SJCRH30 (cell line): ENCODE measurements around the gene OR52I2. TPM values are rescaled to one million over a fixed set of nuclear protein-coding genes. Genes with fewer than 3 reads are reported as not detected.

ENCODE experiments used
- DNase-seq, 2 experiments: peaks; one replicate each; pipeline ENCODE4 v3.0.0-alpha.2; 2015 to 2020
- H3K27ac ChIP-seq: fragments of 250-450 bp; sonication (Bioruptor Pico); 2 replicates; pipeline ENCODE4 v1.5.1; 2020; ENCODE audit warnings: mild to moderate bottlenecking, moderate library complexity
- H3K27me3 ChIP-seq: fragments of 250-450 bp; sonication (Bioruptor Pico); 2 replicates; pipeline ENCODE4 v1.5.1; 2020; ENCODE audit warnings: mild to moderate bottlenecking, moderate library complexity
- H3K36me3 ChIP-seq: fragments of 250-450 bp; sonication (Bioruptor Pico); 2 replicates; pipeline ENCODE4 v1.5.1; 2020; ENCODE audit warnings: mild to moderate bottlenecking, moderate library complexity
- H3K4me1 ChIP-seq: fragments of 250-450 bp; sonication (Bioruptor Pico); 2 replicates; pipeline ENCODE4 v1.5.1; 2020; ENCODE audit warnings: mild to moderate bottlenecking, moderate library complexity
- H3K4me3 ChIP-seq: fragments of 250-450 bp; sonication (Bioruptor Pico); 2 replicates; pipeline ENCODE4 v1.5.1; 2020; ENCODE audit warnings: mild to moderate bottlenecking, moderate library complexity
- H3K9me3 ChIP-seq: fragments of 250-450 bp; sonication (Bioruptor Pico); replicated peaks from 2 replicates; pipeline ENCODE4 v1.5.1; 2020; ENCODE audit warnings: mild to moderate bottlenecking, moderate library complexity
- total RNA-seq: library from RNA; depleted of rRNA; stranded (reverse); fragments of >200 nt; shearing (Covaris generic); gene quantifications from 2 replicates; pipeline ENCODE4 v1.2.3, GENCODE V29; 2014; rRNA removed

The OR52I2 gene
- total RNA-seq = not detected in 2 replicates

GRCh38 chr11:4581443-4581842, at the start of gene OR52I2:
Gene OR52I2 (plus strand): TSS chr11:4581743.
- H3K9me3 ChIP-seq = no peaks in the 10 kb centered on the region
- no peak for DNase-seq
- no peaks in the 10 kb centered on the region for H3K4me1 ChIP-seq
- no peak within 1 kb of the TSS for H3K4me3 ChIP-seq
- no peaks in the 10 kb centered on the region for H3K36me3 ChIP-seq
- H3K27me3 ChIP-seq = 0 out of 2 replicates have a peak, but pooled peaks cover 5% of the 10 kb centered on the region
- H3K27ac ChIP-seq = no peak within 1 kb of the TSS

DNA sequence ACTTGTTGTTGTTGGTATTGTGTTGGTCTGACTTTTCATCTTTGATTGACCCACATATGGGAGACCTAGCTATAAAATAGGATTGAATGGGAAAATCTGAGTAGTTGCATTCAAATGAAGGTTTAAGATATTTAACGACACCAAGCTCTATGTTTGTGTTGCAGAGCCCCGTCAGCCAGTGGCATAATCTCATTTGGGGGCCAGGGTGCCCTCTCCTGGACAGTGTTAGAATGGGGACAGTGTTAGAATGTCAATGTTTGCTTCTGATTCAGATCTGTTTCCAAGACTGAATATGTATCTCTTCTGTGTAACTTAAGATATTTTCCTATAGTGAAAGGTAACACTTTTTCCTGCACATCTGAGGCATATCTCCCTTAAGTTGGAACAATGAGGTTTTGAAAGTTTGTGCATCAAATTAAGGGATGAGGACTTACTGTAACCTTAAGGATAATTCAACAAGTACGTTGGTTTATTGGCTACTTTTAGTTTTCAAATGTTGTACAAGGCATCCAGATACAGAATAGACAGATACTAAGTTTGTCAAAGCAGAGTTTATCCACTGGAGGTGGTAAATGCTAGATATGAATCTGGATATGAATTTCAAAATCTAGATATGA, 41.8 kb upstream of the OR52I2 start:
- Histone ChIP-seq H3K4me1 (no peaks in the 10 kb centered on the region), H3K9me3 (no peaks in the 10 kb centered on the region), H3K36me3 (no peaks in the 10 kb centered on the region), H3K27ac (no peak overlapping the region), H3K4me3 (no peak overlapping the region), H3K27me3 (no peaks in the 10 kb centered on the region)
- DNase-seq = peak; percentile 11 to 57

- H3K36me3 ChIP-seq = no peaks in the 10 kb centered on the region
- no peaks in the 10 kb centered on the region for H3K27me3 ChIP-seq
- no peak overlapping the region for H3K27ac ChIP-seq
- H3K9me3 ChIP-seq = no peaks in the 10 kb centered on the region
- no peaks in the 10 kb centered on the region for H3K4me1 ChIP-seq
- no peak for DNase-seq
- no peak overlapping the region for H3K4me3 ChIP-seq
These were observed 40.5 kb upstream of the OR52I2 start for GRCh38 chr11:4541071-4541470.

- DNase-seq = no peak
- Histone ChIP-seq H3K4me3 (no peak overlapping the region), H3K27me3 (no peaks in the 10 kb centered on the region), H3K36me3 (no peaks in the 10 kb centered on the region), H3K4me1 (no peaks in the 10 kb centered on the region), H3K27ac (no peak overlapping the region), H3K9me3 (no peaks in the 10 kb centered on the region)
These were observed 38.0 kb upstream of the OR52I2 start for GRCh38 chr11:4543561-4543960.

- Histone ChIP-seq H3K27ac (no peak within 1 kb of the TSS), H3K27me3 (no peaks in the 10 kb centered on the region), H3K4me1 (no peaks in the 10 kb centered on the region), H3K9me3 (no peaks in the 10 kb centered on the region), H3K4me3 (no peak within 1 kb of the TSS), H3K36me3 (no peaks in the 10 kb centered on the region)
- DNase-seq = no peak
These were observed 36.7 kb upstream of the OR52I2 start, which contains the start of gene OR52M1 for GRCh38 chr11:4544891-4545290. Gene OR52M1 (plus strand): TSS chr11:4545191. CDS start chr11:4545191, 0 bp downstream.

GRCh38 chr11:4546878-4547277, 34.7 kb upstream of the OR52I2 start:
- Histone ChIP-seq H3K4me3 (no peak overlapping the region), H3K36me3 (no peaks in the 10 kb centered on the region), H3K27ac (no peak overlapping the region), H3K4me1 (no peaks in the 10 kb centered on the region), H3K27me3 (no peaks in the 10 kb centered on the region), H3K9me3 (no peaks in the 10 kb centered on the region)
- DNase-seq = no peak

DNA sequence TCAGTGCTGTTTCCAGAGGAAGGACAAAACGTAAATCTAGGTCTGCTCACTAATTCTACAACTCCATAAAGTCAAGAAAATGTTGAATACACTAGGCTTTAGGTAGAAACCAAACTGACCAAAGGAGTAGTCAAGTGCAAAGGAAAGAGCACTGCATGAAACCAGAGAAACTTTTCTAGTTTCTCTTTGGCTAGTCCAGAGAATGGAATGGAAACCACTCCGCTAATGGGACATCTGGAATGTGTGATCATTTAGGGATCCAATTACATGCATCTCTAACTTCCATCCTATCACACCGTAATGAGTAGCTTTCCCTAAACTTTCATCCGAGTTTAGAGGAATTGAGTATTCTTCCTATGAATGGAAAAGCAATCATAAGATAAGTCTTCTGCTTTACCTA, 34.1 kb upstream of the OR52I2 start:
- no peaks in the 10 kb centered on the region for H3K36me3 ChIP-seq
- no peak overlapping the region for H3K4me3 ChIP-seq
- no peak for DNase-seq
- H3K4me1 ChIP-seq = no peaks in the 10 kb centered on the region
- no peaks in the 10 kb centered on the region for H3K9me3 ChIP-seq
- no peak overlapping the region for H3K27ac ChIP-seq
- no peaks in the 10 kb centered on the region for H3K27me3 ChIP-seq

DNA sequence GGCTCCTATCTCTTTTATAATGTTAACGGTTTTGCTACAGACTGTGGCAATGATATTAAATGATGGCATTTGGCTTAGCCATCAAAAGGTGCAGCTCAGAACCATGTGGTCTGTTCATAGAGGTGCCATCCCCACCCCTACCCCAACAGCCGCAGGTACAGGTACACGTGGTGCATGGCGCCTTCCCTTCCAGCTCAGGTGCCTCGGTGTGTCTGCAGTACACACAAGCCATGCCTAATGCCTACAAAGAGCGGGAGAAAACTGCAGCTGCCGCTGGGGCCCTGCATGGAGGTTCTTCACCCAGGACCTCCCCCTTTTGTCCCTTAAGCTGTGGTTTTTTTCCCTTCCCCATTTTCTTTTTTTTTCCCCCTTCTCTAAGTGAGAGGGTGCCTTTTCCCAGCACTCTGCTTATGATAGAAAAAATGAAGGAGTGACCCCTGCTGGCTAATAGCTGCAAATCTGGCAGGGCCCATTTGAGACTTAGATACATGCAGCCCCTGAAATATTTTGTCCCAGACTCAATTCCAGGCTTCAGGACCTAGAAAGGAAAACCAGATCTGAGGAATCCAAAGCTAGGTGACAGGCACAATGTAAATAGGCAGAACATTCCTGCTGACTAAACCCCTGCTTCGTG, 30.1 kb upstream of the OR52I2 start:
- DNase-seq = peak in 1 of 2 experiments; percentile 26
- Histone ChIP-seq H3K9me3 (no peaks in the 10 kb centered on the region), H3K27ac (no peak overlapping the region), H3K4me1 (no peaks in the 10 kb centered on the region), H3K27me3 (no peaks in the 10 kb centered on the region), H3K36me3 (no peaks in the 10 kb centered on the region), H3K4me3 (no peak overlapping the region)

DNA sequence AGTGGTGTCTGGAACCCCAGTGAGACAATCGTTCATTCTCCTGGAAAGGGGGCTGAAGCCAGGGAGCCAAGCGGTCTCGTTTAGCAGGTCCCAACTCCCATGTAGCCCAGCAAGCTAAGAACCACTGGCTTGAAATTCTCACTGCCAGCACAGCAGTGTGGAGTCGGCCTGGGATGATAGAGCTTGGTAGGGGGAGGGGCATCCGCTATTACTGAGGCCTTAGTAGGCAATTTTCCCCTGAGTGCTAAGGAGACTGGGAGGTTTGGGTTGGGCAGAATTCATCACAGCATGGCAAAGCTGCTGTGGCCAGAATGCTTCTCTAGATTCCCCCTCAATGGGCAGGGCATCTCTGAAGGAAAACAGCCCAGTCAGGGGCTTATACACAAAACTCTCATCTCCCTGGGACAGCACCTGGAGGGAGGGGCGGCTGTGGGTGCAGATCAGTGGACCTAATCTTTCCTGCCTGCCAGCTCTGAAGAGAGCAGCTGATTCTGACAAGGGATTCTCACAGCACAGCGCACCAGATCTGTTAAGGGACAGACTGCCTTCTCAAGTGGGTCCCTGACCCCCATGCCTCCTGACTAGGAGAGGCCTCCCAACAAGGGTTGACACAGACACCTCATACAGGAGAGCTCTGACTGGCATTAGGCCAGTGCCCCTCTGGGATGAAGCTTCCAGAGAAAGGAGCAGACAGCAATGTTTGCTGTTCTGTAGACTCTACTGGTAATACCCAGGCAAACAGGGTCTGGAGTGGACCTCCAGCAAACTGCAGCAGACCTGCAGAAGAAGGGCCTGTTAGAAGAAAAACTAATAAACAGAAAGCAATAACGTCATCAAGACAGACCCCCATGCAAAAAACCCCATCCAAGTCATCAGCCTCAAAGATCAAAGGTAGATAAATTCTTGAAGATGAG, 21.8 kb upstream of the OR52I2 start:
- no peak for DNase-seq
- no peak overlapping the region for H3K4me3 ChIP-seq
- H3K9me3 ChIP-seq = no peaks in the 10 kb centered on the region
- no peaks in the 10 kb centered on the region for H3K27me3 ChIP-seq
- H3K36me3 ChIP-seq = no peaks in the 10 kb centered on the region
- H3K27ac ChIP-seq = no peak overlapping the region
- H3K4me1 ChIP-seq = no peaks in the 10 kb centered on the region

GRCh38 chr11:4560467-4560866, 21.1 kb upstream of the OR52I2 start:
- Histone ChIP-seq H3K4me3 (no peak overlapping the region), H3K27me3 (no peaks in the 10 kb centered on the region), H3K36me3 (no peaks in the 10 kb centered on the region), H3K9me3 (no peaks in the 10 kb centered on the region), H3K4me1 (no peaks in the 10 kb centered on the region), H3K27ac (no peak overlapping the region)
- DNase-seq = no peak

- Histone ChIP-seq H3K9me3 (no peaks in the 10 kb centered on the region), H3K27me3 (no peaks in the 10 kb centered on the region), H3K4me3 (no peak overlapping the region), H3K4me1 (no peaks in the 10 kb centered on the region), H3K36me3 (no peaks in the 10 kb centered on the region), H3K27ac (no peak overlapping the region)
- no peak for DNase-seq
These were observed 16.2 kb upstream of the OR52I2 start for GRCh38 chr11:4565371-4565770.

GRCh38 chr11:4569075-4569474, 12.5 kb upstream of the OR52I2 start:
- Histone ChIP-seq H3K4me3 (no peak overlapping the region), H3K9me3 (no peaks in the 10 kb centered on the region)
- DNase-seq = no peak

GRCh38 chr11:4576880-4577279, 4.7 kb upstream of the OR52I2 start:
- DNase-seq = no peak
- Histone ChIP-seq H3K27ac (no peak overlapping the region), H3K4me1 (no peaks in the 10 kb centered on the region), H3K36me3 (no peaks in the 10 kb centered on the region), H3K4me3 (no peak overlapping the region), H3K27me3 (0 out of 2 replicates have a peak, but pooled peaks cover 5% of the 10 kb centered on the region), H3K9me3 (no peaks in the 10 kb centered on the region)

More at GRCh38 chr11:4569075-4569474, 12.5 kb upstream of the OR52I2 start:
- Histone ChIP-seq H3K4me1 (no peaks in the 10 kb centered on the region), H3K27me3 (no peaks in the 10 kb centered on the region), H3K27ac (no peak overlapping the region), H3K36me3 (no peaks in the 10 kb centered on the region)

- H3K27ac ChIP-seq = no peak overlapping the region
- H3K4me1 ChIP-seq = no peaks in the 10 kb centered on the region
- no peak for DNase-seq
- H3K36me3 ChIP-seq = no peaks in the 10 kb centered on the region
- 0 out of 2 replicates have a peak, but pooled peaks cover 5% of the 10 kb centered on the region for H3K27me3 ChIP-seq
- no peak overlapping the region for H3K4me3 ChIP-seq
- no peaks in the 10 kb centered on the region for H3K9me3 ChIP-seq
These were observed 3.8 kb upstream of the OR52I2 start for GRCh38 chr11:4577761-4578160.

GRCh38 chr11:4578624-4579023, 2.9 kb upstream of the OR52I2 start:
- H3K4me3 ChIP-seq = no peak overlapping the region
- no peaks in the 10 kb centered on the region for H3K9me3 ChIP-seq
- H3K27me3 ChIP-seq = 0 out of 2 replicates have a peak, but pooled peaks cover 5% of the 10 kb centered on the region
- no peak for DNase-seq
- no peaks in the 10 kb centered on the region for H3K36me3 ChIP-seq
- no peak overlapping the region for H3K27ac ChIP-seq
- no peaks in the 10 kb centered on the region for H3K4me1 ChIP-seq
